ENCODE data around the gene AQP12A.

The AQP12A gene

GRCh38 chr2:240741091-240741490, 49.4 kb downstream of the AQP12A start:
- DNase-seq (ENCODE audit: low spot score) = no peak

GRCh38 chr2:240742602-240743095, 51.0 kb downstream of the AQP12A start:
- no peak for DNase-seq (ENCODE audit: low spot score)

GRCh38 chr2:240745456-240745855, 53.8 kb downstream of the AQP12A start:
- DNase-seq (ENCODE audit: low spot score) = no peak

GRCh38 chr2:240745962-240746361, 54.3 kb downstream of the AQP12A start:
- DNase-seq (ENCODE audit: low spot score) = no peak

GRCh38 chr2:240746671-240747070, 55.0 kb downstream of the AQP12A start:
- DNase-seq (ENCODE audit: low spot score) = no peak

- DNase-seq (ENCODE audit: low spot score) = no peak
These were observed 55.6 kb downstream of the AQP12A start for GRCh38 chr2:240747256-240747655.
